GM13977 (cell line): Measurements from ENCODE around the gene ZNF280B.

ENCODE experiments used
- DNase-seq: peaks from one replicate; pipeline ENCODE4 v3.0.0; 2012; ENCODE audit warnings: low spot score
- CTCF ChIP-seq: IDR thresholded peaks from 2 replicates; pipeline ENCODE4 v1.5.1; 2012; ENCODE audit warnings: mild to moderate bottlenecking, control low read depth; ENCODE audit not compliant: insufficient read depth; ENCODE audit errors: extremely low read depth, missing control alignments
- in situ Hi-C: fragments of 300-500 bp; cut with MboI; formaldehyde crosslinking; loops from one replicate; pipeline ENCODE4 v1.12.0; 2022; ENCODE audit warnings: low sequenced_read_pairs, low pct_unique_long_range_greater_than_20kb, mixed read lengths, inconsistent platforms; ENCODE audit not compliant: unreplicated experiment

Gene ZNF280B

GRCh38 chr22:22460060-22460459 lies 48.5 kb downstream of the ZNF280B start:
- in situ Hi-C loops = no loop called here
- no peak for DNase-seq
- no peak for TF ChIP-seq CTCF

GRCh38 chr22:22458896-22459588 lies 49.5 kb downstream of the ZNF280B start:
- in situ Hi-C loops = no loop called here
- no peak for DNase-seq

GRCh38 chr22:22458387-22458786 lies 50.2 kb downstream of the ZNF280B start:
- DNase-seq = no peak
- in situ Hi-C loops = no loop called here
- no peak for TF ChIP-seq CTCF

More at GRCh38 chr22:22458896-22459588, 49.5 kb downstream of the ZNF280B start:
- no peak for TF ChIP-seq CTCF

- DNase-seq = no peak
- in situ Hi-C loops = no loop called here
- TF ChIP-seq CTCF = no peak
These were observed 53.5 kb downstream of the ZNF280B start for GRCh38 chr22:22454997-22455396.

GRCh38 chr22:22452996-22453686 lies 55.4 kb downstream of the ZNF280B start:
- TF ChIP-seq CTCF = no peak
- DNase-seq = no peak
- in situ Hi-C loops = no loop called here

- no peak for TF ChIP-seq CTCF
- DNase-seq = no peak
- in situ Hi-C loops = no loop called here
These were observed 56.3 kb downstream of the ZNF280B start for GRCh38 chr22:22452211-22452610.
